HUES64 (cell line): ENCODE data around the gene PHACTR4.
"Not testable (repeated sequence)": the region's sequence is repeated elsewhere in the genome, so short reads cannot be mapped to it uniquely, and the experiment has no call there.

Experiments
- H3K27ac ChIP-seq: 2 replicates; pipeline ENCODE4 v1.7.0; 2013; ENCODE audit warnings: low read depth, low read length, inconsistent platforms
- H3K27me3 ChIP-seq: 2 replicates; pipeline ENCODE4 v1.6.1; 2013; ENCODE audit warnings: mild to moderate bottlenecking, low read length; ENCODE audit not compliant: insufficient read depth
- H3K36me3 ChIP-seq: 2 replicates; pipeline ENCODE4 v1.6.1; 2013; ENCODE audit warnings: mild to moderate bottlenecking, low read length; ENCODE audit not compliant: insufficient read depth
- H3K4me1 ChIP-seq: 2 replicates; pipeline ENCODE4 v1.6.1; 2013; ENCODE audit warnings: mild to moderate bottlenecking, low read length, moderate library complexity; ENCODE audit not compliant: insufficient read depth
- H3K4me3 ChIP-seq: 2 replicates; pipeline ENCODE4 v1.5.1; 2013; ENCODE audit warnings: mild to moderate bottlenecking, low read length, moderate library complexity
- H3K9ac ChIP-seq: 2 replicates; pipeline ENCODE4 v1.6.1; 2013; ENCODE audit warnings: mild to moderate bottlenecking, low read depth, low read length
- H3K9me3 ChIP-seq: 2 replicates; pipeline ENCODE4 v1.6.1; 2013; ENCODE audit warnings: low read depth, low read length; ENCODE audit not compliant: insufficient read depth
- WGBS: fragments of 150-250, 120-280 bp; methylation state at CpG from one replicate; pipeline ENCODE4 v1.1.7; 2013; ENCODE audit warnings: missing lambda C conversion rate; 5-methylcytosine and 5-hydroxymethylcytosine counted together

Gene PHACTR4

GRCh38 chr1:28371010-28371377, 1.5 kb downstream of the PHACTR4 start:
- Histone ChIP-seq H3K27ac (no peak overlapping the region; the same call in 1 of the 2 replicates), H3K9me3 (no peaks in the 10 kb centered on the region), H3K27me3 (no peaks in the 10 kb centered on the region), H3K4me1 (peaks cover 5% of the 10 kb centered on the region; the same call in 1 of the 2 replicates), H3K9ac (peak overlapping the region; percentile 96; the same call in 1 of the 2 replicates), H3K4me3 (peak overlapping the region; percentile 95), H3K36me3 (peaks cover 13% of the 10 kb centered on the region; the same call in 1 of the 2 replicates)
- WGBS: 98% methylated on average over 4 of the region's 5 CpGs

- H3K27ac ChIP-seq, H3K27me3 ChIP-seq, H3K9me3 ChIP-seq, H3K9ac ChIP-seq, H3K4me1 ChIP-seq, H3K4me3 ChIP-seq: not testable (repeated sequence)
- H3K36me3 ChIP-seq: peaks cover 13% of the 10 kb centered on the region; the same call in 1 of the 2 replicates
- 96% methylated on average over 7 of the region's 7 CpGs for WGBS
These were observed 3.9 kb downstream of the PHACTR4 start for GRCh38 chr1:28373450-28373849.

- Histone ChIP-seq H3K4me3 (no peak overlapping the region), H3K9ac (no peak overlapping the region), H3K9me3 (no peaks in the 10 kb centered on the region), H3K4me1 (no peaks in the 10 kb centered on the region; the same call in 1 of the 2 replicates), H3K27me3 (no peaks in the 10 kb centered on the region), H3K27ac (no peak overlapping the region), H3K36me3 (peaks cover 13% of the 10 kb centered on the region; the same call in 1 of the 2 replicates)
- 97% methylated on average over 2 of the region's 2 CpGs for WGBS
These were observed 4.8 kb downstream of the PHACTR4 start for GRCh38 chr1:28374297-28374696.

- not testable (repeated sequence) for H3K9me3 ChIP-seq, H3K4me1 ChIP-seq, H3K27ac ChIP-seq, H3K4me3 ChIP-seq, H3K9ac ChIP-seq, H3K27me3 ChIP-seq
- WGBS: 96% methylated on average over 11 of the region's 11 CpGs
- peaks cover 13% of the 10 kb centered on the region; the same call in 1 of the 2 replicates for H3K36me3 ChIP-seq
These were observed 6.1 kb downstream of the PHACTR4 start for GRCh38 chr1:28375598-28375997.

GRCh38 chr1:28376195-28376594, 6.7 kb downstream of the PHACTR4 start:
- not testable (repeated sequence) for H3K27ac ChIP-seq

GRCh38 chr1:28378906-28379305, 9.4 kb downstream of the PHACTR4 start:
- no peaks in the 10 kb centered on the region for H3K4me1 ChIP-seq
- no peak overlapping the region for H3K9ac ChIP-seq
- no peaks in the 10 kb centered on the region for H3K27me3 ChIP-seq
- H3K9me3 ChIP-seq: no peaks in the 10 kb centered on the region
- WGBS: 96% methylated on average over 5 of the region's 5 CpGs
- H3K4me3 ChIP-seq: no peak overlapping the region
- no peak overlapping the region for H3K27ac ChIP-seq
- 0 out of 2 replicates have a peak, but pooled peaks cover 8% of the 10 kb centered on the region for H3K36me3 ChIP-seq

More at GRCh38 chr1:28376195-28376594, 6.7 kb downstream of the PHACTR4 start:
- not testable (repeated sequence) for H3K27me3 ChIP-seq, H3K9ac ChIP-seq, H3K4me1 ChIP-seq, H3K4me3 ChIP-seq, H3K9me3 ChIP-seq
- peaks cover 13% of the 10 kb centered on the region; the same call in 1 of the 2 replicates for H3K36me3 ChIP-seq
- 96% methylated on average over 2 of the region's 2 CpGs for WGBS

GRCh38 chr1:28380394-28380793, 10.9 kb downstream of the PHACTR4 start:
- H3K36me3 ChIP-seq: 0 out of 2 replicates have a peak, but pooled peaks cover 3% of the 10 kb centered on the region

GRCh38 chr1:28383785-28384184, 14.2 kb downstream of the PHACTR4 start:
- not testable (repeated sequence) for H3K36me3 ChIP-seq, H3K27ac ChIP-seq, H3K9ac ChIP-seq, H3K9me3 ChIP-seq, H3K4me1 ChIP-seq, H3K27me3 ChIP-seq, H3K4me3 ChIP-seq
- WGBS: 93% methylated on average over 4 of the region's 4 CpGs

More at GRCh38 chr1:28380394-28380793, 10.9 kb downstream of the PHACTR4 start:
- H3K9me3 ChIP-seq: no peaks in the 10 kb centered on the region
- H3K27ac ChIP-seq: no peak overlapping the region
- no CpG with 5 or more reads among the region's 1 CpG for WGBS
- no peaks in the 10 kb centered on the region for H3K27me3 ChIP-seq
- no peaks in the 10 kb centered on the region for H3K4me1 ChIP-seq
- no peak overlapping the region for H3K9ac ChIP-seq
- no peak overlapping the region for H3K4me3 ChIP-seq

- H3K27me3 ChIP-seq: no peaks in the 10 kb centered on the region
- H3K27ac ChIP-seq: no peak overlapping the region
- no peaks in the 10 kb centered on the region for H3K9me3 ChIP-seq
- no peak overlapping the region for H3K9ac ChIP-seq
- no peaks in the 10 kb centered on the region for H3K4me1 ChIP-seq
- peaks cover 4% of the 10 kb centered on the region; the same call in 1 of the 2 replicates for H3K36me3 ChIP-seq
- 92% methylated on average over 6 of the region's 6 CpGs for WGBS
- H3K4me3 ChIP-seq: no peak overlapping the region
These were observed 22.6 kb downstream of the PHACTR4 start for GRCh38 chr1:28392027-28392652.

GRCh38 chr1:28394136-28394535, 24.6 kb downstream of the PHACTR4 start:
- Histone ChIP-seq H3K4me3 (no peak overlapping the region), H3K36me3 (peaks cover 4% of the 10 kb centered on the region; the same call in 1 of the 2 replicates), H3K27me3 (no peaks in the 10 kb centered on the region), H3K9me3 (no peaks in the 10 kb centered on the region), H3K9ac (no peak overlapping the region), H3K4me1 (no peaks in the 10 kb centered on the region), H3K27ac (no peak overlapping the region)
- 100% methylated on average over 1 of the region's 1 CpG for WGBS

GRCh38 chr1:28395181-28395580, 25.6 kb downstream of the PHACTR4 start:
- WGBS: 96% methylated on average over 4 of the region's 4 CpGs
- Histone ChIP-seq H3K4me3 (no peak overlapping the region), H3K9me3 (no peaks in the 10 kb centered on the region), H3K27me3 (no peaks in the 10 kb centered on the region), H3K9ac (no peak overlapping the region), H3K27ac (no peak overlapping the region), H3K4me1 (peaks cover 7% of the 10 kb centered on the region; the same call in 1 of the 2 replicates), H3K36me3 (peaks cover 4% of the 10 kb centered on the region; the same call in 1 of the 2 replicates)
